ENCODE data around the gene CHML.

DNA sequence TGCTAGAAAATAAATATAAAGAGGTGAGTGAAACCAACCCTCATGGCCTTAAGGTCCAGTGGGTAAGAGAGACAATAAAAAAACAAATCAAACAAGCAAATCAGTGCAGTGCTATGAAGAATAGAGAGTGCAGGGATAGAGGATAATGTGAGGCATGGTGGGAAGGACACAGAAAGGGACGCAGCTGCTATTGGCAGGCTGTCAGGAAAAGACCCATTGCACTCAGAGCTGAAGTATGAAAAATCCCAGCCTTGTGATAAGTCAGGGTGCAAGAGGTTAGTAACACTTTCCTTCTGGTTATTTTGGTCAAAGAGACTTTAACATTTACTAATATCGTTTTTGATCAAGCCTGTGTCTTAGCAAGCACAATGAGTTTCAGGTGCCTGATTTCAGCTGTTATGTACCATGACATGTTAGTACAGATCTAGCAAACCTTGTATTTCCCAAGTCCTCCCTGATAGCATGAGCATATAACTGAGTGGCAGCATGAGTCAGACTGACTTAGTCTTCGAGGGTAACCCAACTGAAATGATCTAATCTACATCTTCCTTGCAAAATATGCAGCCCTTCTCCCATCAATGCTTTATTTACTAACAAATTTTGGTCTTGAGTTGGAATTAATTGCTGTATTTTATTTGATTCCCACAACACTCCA, 31.7 kb downstream of the CHML start:
- TF ChIP-seq, protein P1, sequence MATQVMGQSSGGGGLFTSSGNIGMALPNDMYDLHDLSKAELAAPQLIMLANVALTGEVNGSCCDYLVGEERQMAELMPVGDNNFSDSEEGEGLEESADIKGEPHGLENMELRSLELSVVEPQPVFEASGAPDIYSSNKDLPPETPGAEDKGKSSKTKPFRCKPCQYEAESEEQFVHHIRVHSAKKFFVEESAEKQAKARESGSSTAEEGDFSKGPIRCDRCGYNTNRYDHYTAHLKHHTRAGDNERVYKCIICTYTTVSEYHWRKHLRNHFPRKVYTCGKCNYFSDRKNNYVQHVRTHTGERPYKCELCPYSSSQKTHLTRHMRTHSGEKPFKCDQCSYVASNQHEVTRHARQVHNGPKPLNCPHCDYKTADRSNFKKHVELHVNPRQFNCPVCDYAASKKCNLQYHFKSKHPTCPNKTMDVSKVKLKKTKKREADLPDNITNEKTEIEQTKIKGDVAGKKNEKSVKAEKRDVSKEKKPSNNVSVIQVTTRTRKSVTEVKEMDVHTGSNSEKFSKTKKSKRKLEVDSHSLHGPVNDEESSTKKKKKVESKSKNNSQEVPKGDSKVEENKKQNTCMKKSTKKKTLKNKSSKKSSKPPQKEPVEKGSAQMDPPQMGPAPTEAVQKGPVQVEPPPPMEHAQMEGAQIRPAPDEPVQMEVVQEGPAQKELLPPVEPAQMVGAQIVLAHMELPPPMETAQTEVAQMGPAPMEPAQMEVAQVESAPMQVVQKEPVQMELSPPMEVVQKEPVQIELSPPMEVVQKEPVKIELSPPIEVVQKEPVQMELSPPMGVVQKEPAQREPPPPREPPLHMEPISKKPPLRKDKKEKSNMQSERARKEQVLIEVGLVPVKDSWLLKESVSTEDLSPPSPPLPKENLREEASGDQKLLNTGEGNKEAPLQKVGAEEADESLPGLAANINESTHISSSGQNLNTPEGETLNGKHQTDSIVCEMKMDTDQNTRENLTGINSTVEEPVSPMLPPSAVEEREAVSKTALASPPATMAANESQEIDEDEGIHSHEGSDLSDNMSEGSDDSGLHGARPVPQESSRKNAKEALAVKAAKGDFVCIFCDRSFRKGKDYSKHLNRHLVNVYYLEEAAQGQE (IDR thresholded peaks at IDR 0.05; ENCODE audit: insufficient read depth in 1 of 2, low read depth in 2 of 2, low read length in 2 of 2) = no peak
- TF ChIP-seq SIN3A (IDR thresholded peaks at IDR 0.05; ENCODE audit: borderline replicate concordance, insufficient read depth, low read length) = no peak
